RWPE2 (cell line): ENCODE data around the gene CIAO2B.

Experiments
- ATAC-seq: fragments of 200-7000 bp; cut with Tn5 transposase; 3 replicates; pipeline ENCODE4 v1.9.1; 2021; ENCODE audit warnings: low read depth
- DNase-seq: peaks from one replicate; pipeline ENCODE4 v3.0.0-alpha.2; 2020; ENCODE audit warnings: low spot score
- H3K27ac ChIP-seq: fragments of 450-650 bp; 2 replicates; pipeline ENCODE4 v1.5.1; 2017; ENCODE audit warnings: mild to moderate bottlenecking; ENCODE audit not compliant: poor library complexity, severe bottlenecking
- H3K27me3 ChIP-seq: fragments of 250-450 bp; sonication (Bioruptor Pico); 2 replicates; pipeline ENCODE4 v1.5.1; 2021; ENCODE audit warnings: mild to moderate bottlenecking, moderate library complexity; ENCODE audit not compliant: insufficient read depth, poor library complexity, severe bottlenecking
- H3K36me3 ChIP-seq: fragments of 250-450 bp; sonication (Bioruptor Pico); 2 replicates; pipeline ENCODE4 v1.5.1; 2020; ENCODE audit warnings: low read depth, mild to moderate bottlenecking, moderate library complexity
- H3K4me1 ChIP-seq: fragments of 250-450 bp; sonication (Bioruptor Pico); 2 replicates; pipeline ENCODE4 v1.5.1; 2021; ENCODE audit warnings: mild to moderate bottlenecking, moderate library complexity; ENCODE audit not compliant: insufficient read depth, poor library complexity, severe bottlenecking
- H3K4me3 ChIP-seq: fragments of 250-450 bp; sonication (Bioruptor Pico); 2 replicates; pipeline ENCODE4 v1.5.1; 2021; ENCODE audit warnings: mild to moderate bottlenecking, moderate library complexity; ENCODE audit not compliant: severe bottlenecking
- H3K9me3 ChIP-seq: fragments of 250-450 bp; sonication (Bioruptor Pico); 2 replicates; pipeline ENCODE4 v1.5.1; 2021; ENCODE audit warnings: mild to moderate bottlenecking, moderate library complexity; ENCODE audit not compliant: severe bottlenecking
- CTCF ChIP-seq: fragments of 450-650 bp; IDR thresholded peaks from one replicate; pipeline ENCODE4 v1.5.1; 2017; ENCODE audit warnings: mild to moderate bottlenecking, moderate library complexity; ENCODE audit not compliant: poor library complexity, severe bottlenecking

CIAO2B gene

DNA sequence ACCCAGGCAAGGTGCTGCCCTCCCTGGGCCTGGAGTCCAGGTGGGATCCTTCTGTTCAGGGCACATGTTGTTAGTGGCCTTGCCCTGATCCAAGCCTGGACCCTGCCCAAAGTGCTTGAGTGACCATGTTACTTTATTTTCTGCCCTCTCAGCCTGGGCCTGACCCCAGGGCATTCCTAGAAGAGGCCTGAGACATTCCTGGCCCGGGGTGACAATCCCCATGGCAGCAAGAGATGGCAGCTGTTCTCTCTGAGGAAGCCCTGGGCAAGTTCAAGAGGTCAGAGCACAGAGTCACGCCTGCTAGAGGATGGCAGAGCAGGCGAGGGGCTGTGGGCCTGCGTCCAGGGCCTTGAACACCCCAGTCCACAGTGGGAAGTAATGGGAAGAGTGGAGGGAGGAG, 20.5 kb downstream of the CIAO2B start:
- Histone ChIP-seq H3K27ac (no peak overlapping the region), H3K9me3 (no peaks in the 10 kb centered on the region), H3K4me1 (peaks cover 2% of the 10 kb centered on the region), H3K4me3 (no peak overlapping the region), H3K36me3 (no peaks in the 10 kb centered on the region), H3K27me3 (no peaks in the 10 kb centered on the region)
- TF ChIP-seq CTCF = no peak
- ATAC-seq (no peak), DNase-seq (no peak)

GRCh38 chr16:66913081-66913480, 21.1 kb downstream of the CIAO2B start:
- no peak for ATAC-seq
- no peak for DNase-seq
- no peak overlapping the region for H3K27ac ChIP-seq
- TF ChIP-seq CTCF = no peak
- H3K9me3 ChIP-seq = no peaks in the 10 kb centered on the region
- no peaks in the 10 kb centered on the region for H3K27me3 ChIP-seq
- H3K36me3 ChIP-seq = no peaks in the 10 kb centered on the region
- H3K4me1 ChIP-seq = peaks cover 2% of the 10 kb centered on the region
- H3K4me3 ChIP-seq = no peak overlapping the region

DNA sequence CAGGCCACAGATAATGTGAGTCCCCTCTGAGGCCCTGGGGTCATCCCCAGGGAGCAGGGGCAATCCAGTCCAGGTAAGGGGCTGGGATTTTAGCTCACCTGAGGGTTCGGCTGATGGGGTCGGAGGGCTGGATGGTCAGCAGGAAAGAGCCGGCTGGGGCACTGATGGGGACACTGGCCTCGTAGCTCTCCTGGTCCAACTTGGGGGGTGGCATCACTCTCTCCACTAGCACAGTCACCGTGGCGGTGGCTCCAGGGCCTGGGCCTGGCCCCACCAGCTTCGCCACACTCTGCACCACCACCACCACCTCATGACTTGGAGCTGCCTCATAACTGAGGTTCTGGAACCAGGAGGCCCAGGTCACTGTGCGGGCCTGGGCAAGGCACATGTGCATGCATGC, 22.4 kb downstream of the CIAO2B start:
- TF ChIP-seq CTCF = no peak
- Histone ChIP-seq H3K36me3 (no peaks in the 10 kb centered on the region), H3K4me3 (no peak overlapping the region), H3K4me1 (peaks cover 2% of the 10 kb centered on the region), H3K27ac (no peak overlapping the region), H3K27me3 (no peaks in the 10 kb centered on the region), H3K9me3 (no peaks in the 10 kb centered on the region)
- ATAC-seq = no peak
- no peak for DNase-seq

DNA sequence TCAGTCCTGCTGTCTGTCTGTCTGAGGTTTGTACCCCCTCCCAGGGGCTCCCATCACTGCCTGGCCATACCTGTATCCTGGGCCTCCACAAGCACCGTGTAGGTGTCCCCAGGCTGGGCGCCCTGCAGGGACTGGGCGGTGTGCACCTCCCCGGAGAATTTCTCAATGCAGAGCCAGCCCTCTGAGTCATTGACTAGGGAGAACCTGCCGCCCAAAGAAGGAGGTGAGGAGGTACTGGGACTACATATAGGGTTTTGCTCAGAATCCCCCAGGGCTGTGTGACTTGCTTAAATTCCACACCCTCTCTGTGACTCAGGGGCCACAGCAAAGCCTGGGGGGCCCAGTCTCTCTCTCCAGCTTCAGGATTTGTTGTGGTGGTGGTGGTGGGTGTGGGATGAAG, 23.1 kb downstream of the CIAO2B start:
- H3K4me1 ChIP-seq = peaks cover 2% of the 10 kb centered on the region
- H3K4me3 ChIP-seq = no peak overlapping the region
- TF ChIP-seq CTCF = no peak
- no peak overlapping the region for H3K27ac ChIP-seq
- ATAC-seq = peak; percentile 70
- no peaks in the 10 kb centered on the region for H3K27me3 ChIP-seq
- H3K36me3 ChIP-seq = no peaks in the 10 kb centered on the region
- H3K9me3 ChIP-seq = no peaks in the 10 kb centered on the region
- DNase-seq = no peak

GRCh38 chr16:66910175-66910940, 23.8 kb downstream of the CIAO2B start:
- H3K27me3 ChIP-seq = no peaks in the 10 kb centered on the region
- H3K27ac ChIP-seq = no peak overlapping the region
- DNase-seq (no peak), ATAC-seq (no peak)
- TF ChIP-seq CTCF = no peak
- H3K4me1 ChIP-seq = peaks cover 2% of the 10 kb centered on the region
- no peak overlapping the region for H3K4me3 ChIP-seq
- no peaks in the 10 kb centered on the region for H3K36me3 ChIP-seq
- H3K9me3 ChIP-seq = no peaks in the 10 kb centered on the region
